Measurements from ENCODE around the gene TRAPPC6A. TPM values are rescaled to one million over a fixed set of nuclear protein-coding genes. Genes with fewer than 3 reads are reported as not detected.
A peak's percentile ranks its signal among the peaks of the same experiment; 100 is the strongest.

The TRAPPC6A gene
- total and polyA plus RNA-seq, 9 of the 15 experiments (the other 6 are each of a cell fraction or from before 2014, with no cell fraction given), result 0.82 to 23.6 (median 11.6) TPM

GRCh38 chr19:45153339-45154063 is 24.5 kb downstream of the TRAPPC6A start (continued):
- TF ChIP-seq MECOM (CRISPR knock-in tag; IDR thresholded peaks at IDR 0.05) (no peak), ZNF57 (CRISPR knock-in tag; IDR thresholded peaks at IDR 0.05) (no peak), PTBP1 (IDR thresholded peaks at IDR 0.05; ENCODE audit: low read depth, low read length) (no peak), ZNF263 (CRISPR knock-in tag; IDR thresholded peaks at IDR 0.05; ENCODE audit: borderline replicate concordance) (no peak; the same call in 1 of the 2 replicates), VEZF1 (CRISPR knock-in tag; IDR thresholded peaks at IDR 0.05) (no peak), CREB5 (CRISPR knock-in tag; IDR thresholded peaks at IDR 0.05) (no peak), TGIF2 (CRISPR knock-in tag; IDR thresholded peaks at IDR 0.05) (no peak), ZNF77 (CRISPR knock-in tag; IDR thresholded peaks at IDR 0.05) (no peak), ZNF518B (CRISPR knock-in tag; IDR thresholded peaks at IDR 0.05) (no peak), ZNF232 (CRISPR knock-in tag; IDR thresholded peaks at IDR 0.05) (peak; percentile 63; the same call in 1 of the 2 replicates), RBM34 (IDR thresholded peaks at IDR 0.05; ENCODE audit: borderline replicate concordance, insufficient read depth, low read length) (no peak), MNT (conservative IDR thresholded peaks at IDR 0.05) (peak in 1 of 2 experiments; percentile 68; a peak in 2 of 4 replicates), NCOA1 (IDR thresholded peaks at IDR 0.05; ENCODE audit: low read depth) (no peak), ZNF507 (tag; conservative IDR thresholded peaks at IDR 0.05) (no peak), JUN (IDR thresholded peaks at IDR 0.05; ENCODE audit: borderline replicate concordance, low read depth, low read length) (no peak), JUN (CRISPR knock-in tag; IDR thresholded peaks at IDR 0.05; ENCODE audit: borderline replicate concordance) (no peak), MYBL2 (IDR thresholded peaks at IDR 0.05; ENCODE audit: low read depth) (no peak), MYBL2 (CRISPR knock-in tag; IDR thresholded peaks at IDR 0.05; ENCODE audit: borderline replicate concordance) (0 out of 2 replicates have a peak, but pooled peaks have one; percentile 72), NCOA6 (IDR thresholded peaks at IDR 0.05) (no peak), TAF7 (tag; IDR thresholded peaks at IDR 0.05) (no peak), ILK (tag; IDR thresholded peaks at IDR 0.05; ENCODE audit: borderline replicate concordance, low read depth) (no peak)

All from K562 (cell line).